ENCODE data around the gene ZNF280B. TPM values are rescaled to one million over a fixed set of nuclear protein-coding genes. Genes with fewer than 3 reads are reported as not detected.

Gene ZNF280B
- total RNA-seq, 1 experiment from 2014 or later, result 1.8 TPM

- ChIA-PET POLR2A (ENCODE audit: unreplicated experiment) (interaction anchor here (0.6 kb wide), 1 partner anchor 1483 kb away, joined by 5 read pairs; no protein-coding TSS in a partner anchor), CTCF (no interaction called here)
- Histone ChIP-seq H3F3A (ENCODE audit: insufficient read depth, low read depth) (no peaks in the 10 kb centered on the region), H3K4me1 (replicated peaks; ENCODE audit: insufficient read depth) (no peaks in the 10 kb centered on the region), H3K27me3 (ENCODE audit: insufficient read depth, low read depth) (no peaks in the 10 kb centered on the region), H3K36me3 (ENCODE audit: low read depth) (peaks cover 4% of the 10 kb centered on the region; the same call in 1 of the 2 replicates), H3K9me2 (ENCODE audit: insufficient read depth) (no peaks in the 10 kb centered on the region; the same call in 1 of the 2 replicates), H2AFZ (no peak overlapping the region), H3K79me2 (ENCODE audit: low read depth) (no peaks in the 10 kb centered on the region), H3K9me3 (ENCODE audit: insufficient read depth, low read depth) (no peaks in the 10 kb centered on the region), H3K27ac (no peak overlapping the region), H3K4me2 (no peak overlapping the region), H3K4me3 (no peak overlapping the region), H4K20me1 (ENCODE audit: insufficient read depth) (no peaks in the 10 kb centered on the region)
- DNase-seq, result no peak
- intact Hi-C loops (cut with micrococcal nuclease; ENCODE audit: unreplicated experiment), result no loop called here
- BruUV-seq (replicated peaks), result no TSS peak
- TF ChIP-seq CTCF (conservative IDR thresholded peaks at IDR 0.05), result no peak
Observed at GRCh38 chr22:22487869-22488597, 20.5 kb downstream of the ZNF280B start.

DNA sequence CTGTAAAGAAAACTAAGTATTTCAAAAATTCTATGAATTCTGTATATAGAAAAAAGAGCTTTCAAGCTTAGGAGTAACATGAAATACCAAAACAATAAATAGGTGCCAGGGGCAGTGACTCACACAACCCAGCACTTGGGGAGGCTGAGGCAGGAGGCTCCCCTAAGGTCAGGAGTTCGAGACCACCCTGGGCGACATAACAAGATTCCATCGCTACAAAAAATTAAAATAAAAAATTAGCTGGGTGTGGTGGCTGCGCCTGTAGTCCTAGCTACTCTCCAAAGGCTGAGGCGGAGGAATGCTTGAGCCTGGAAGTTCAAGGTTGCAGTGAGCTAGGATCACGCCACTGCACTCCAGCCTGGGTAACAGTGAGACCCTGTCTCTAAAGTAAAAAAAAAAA is 21.5 kb downstream of the ZNF280B start:
- ChIA-PET CTCF (interaction anchor here (0.6 kb wide), 1 partner anchor 13 kb away, joined by 3 read pairs; no protein-coding TSS in a partner anchor), POLR2A (ENCODE audit: unreplicated experiment) (interaction anchor here (0.6 kb wide), 1 partner anchor 10 kb away, joined by 4 read pairs; no protein-coding TSS in a partner anchor)
- no peak overlapping the region for H3K4me2 ChIP-seq
- no peaks in the 10 kb centered on the region for H3K9me3 ChIP-seq (ENCODE audit: insufficient read depth, low read depth)
- no peak for DNase-seq
- H3K4me3 ChIP-seq, result no peak overlapping the region
- H3K79me2 ChIP-seq (ENCODE audit: low read depth), result no peaks in the 10 kb centered on the region
- H3K9me2 ChIP-seq (ENCODE audit: insufficient read depth), result no peaks in the 10 kb centered on the region; the same call in 1 of the 2 replicates
- TF ChIP-seq CTCF (conservative IDR thresholded peaks at IDR 0.05) (no peak), EZH2 (IDR thresholded peaks at IDR 0.05; ENCODE audit: low read depth) (no peak)
- intact Hi-C loops (cut with micrococcal nuclease; ENCODE audit: unreplicated experiment), result no loop called here
- no peaks in the 10 kb centered on the region for H3K4me1 ChIP-seq (replicated peaks; ENCODE audit: insufficient read depth)
- no peak overlapping the region for H3K27ac ChIP-seq
- no TSS peak for BruUV-seq (replicated peaks)
- no peaks in the 10 kb centered on the region for H4K20me1 ChIP-seq (ENCODE audit: insufficient read depth)
- H3K36me3 ChIP-seq (ENCODE audit: low read depth), result peaks cover 4% of the 10 kb centered on the region; the same call in 1 of the 2 replicates
- H3K27me3 ChIP-seq (ENCODE audit: insufficient read depth, low read depth), result no peaks in the 10 kb centered on the region
- H2AFZ ChIP-seq, result no peak overlapping the region
- no peaks in the 10 kb centered on the region for H3F3A ChIP-seq (ENCODE audit: insufficient read depth, low read depth)

DNA sequence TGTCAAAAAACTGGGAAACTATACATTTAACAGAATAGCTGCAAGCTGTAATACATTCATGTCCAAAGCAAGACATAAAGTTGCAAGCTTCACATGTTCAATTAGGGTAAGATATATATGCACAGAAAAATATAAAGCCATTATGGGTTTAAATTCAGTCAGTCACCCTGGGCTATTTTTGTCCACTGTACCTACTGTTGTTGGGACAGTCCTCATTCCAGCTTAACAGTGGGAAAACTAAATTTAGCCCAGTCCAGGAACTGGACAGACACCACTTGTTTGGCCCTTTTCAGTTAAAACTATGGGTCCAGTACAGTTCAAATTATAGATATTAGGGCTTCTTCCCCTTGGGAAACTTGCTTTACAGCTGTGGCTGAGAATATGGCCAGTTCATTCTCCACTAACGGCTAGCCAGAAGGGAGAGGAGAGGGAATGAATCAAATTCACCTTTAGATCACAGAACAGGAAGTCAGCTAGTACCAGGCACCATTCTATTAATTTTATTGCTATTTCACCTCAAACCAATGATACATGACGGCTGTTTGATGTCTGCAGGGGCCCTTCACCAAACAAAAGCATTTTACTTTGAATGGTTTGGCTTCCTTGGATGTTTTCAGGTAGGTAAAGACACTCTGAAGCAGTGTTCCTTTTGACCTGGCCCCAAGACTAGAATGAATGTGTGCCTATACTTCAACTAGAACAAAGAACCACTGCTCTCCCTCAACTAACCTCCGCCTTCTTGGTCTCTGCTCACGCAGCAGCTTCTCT is 22.2 kb downstream of the ZNF280B start:
- no TSS peak for BruUV-seq (replicated peaks)
- CTCF ChIA-PET, result interaction anchor here (0.6 kb wide), 2 partner anchors 12 to 16 kb away, joined by 3 read pairs; no protein-coding TSS in a partner anchor

More for the DNA sequence above, 22.2 kb downstream of the ZNF280B start:
- no peaks in the 10 kb centered on the region; the same call in 1 of the 2 replicates for H3K9me2 ChIP-seq (ENCODE audit: insufficient read depth)
- H3K9me3 ChIP-seq (ENCODE audit: insufficient read depth, low read depth), result no peaks in the 10 kb centered on the region
- H3K79me2 ChIP-seq (ENCODE audit: low read depth), result no peaks in the 10 kb centered on the region
- no peak overlapping the region for H3K4me3 ChIP-seq
- DNase-seq, result no peak
- TF ChIP-seq CTCF (conservative IDR thresholded peaks at IDR 0.05), result no peak
- TF ChIP-seq EZH2 (IDR thresholded peaks at IDR 0.05; ENCODE audit: low read depth), result no peak
- no peaks in the 10 kb centered on the region for H3K4me1 ChIP-seq (replicated peaks; ENCODE audit: insufficient read depth)
- no peaks in the 10 kb centered on the region for H3F3A ChIP-seq (ENCODE audit: insufficient read depth, low read depth)
- no peak overlapping the region for H2AFZ ChIP-seq
- no peak overlapping the region for H3K4me2 ChIP-seq
- POLR2A ChIA-PET (ENCODE audit: unreplicated experiment), result no interaction called here
- no peaks in the 10 kb centered on the region for H4K20me1 ChIP-seq (ENCODE audit: insufficient read depth)
- H3K27me3 ChIP-seq (ENCODE audit: insufficient read depth, low read depth), result no peaks in the 10 kb centered on the region
- no peak overlapping the region for H3K27ac ChIP-seq
- intact Hi-C loops (cut with micrococcal nuclease; ENCODE audit: unreplicated experiment), result no loop called here
- peaks cover 4% of the 10 kb centered on the region; the same call in 1 of the 2 replicates for H3K36me3 ChIP-seq (ENCODE audit: low read depth)
